22Rv1 (cell line): ENCODE data around the gene MRPL24.

Source experiments
- ZFX ChIP-seq: fragments of 450-650 bp; IDR thresholded peaks from 2 replicates; pipeline ENCODE4 v1.6.1; 2017; ENCODE audit warnings: antibody characterized with exemption, borderline replicate concordance
- TF ChIP-seq, protein P1 (sequence below): fragments of 450-650 bp; IDR thresholded peaks from 2 replicates; pipeline ENCODE4 v1.5.1; 2017; ENCODE audit warnings: mild to moderate bottlenecking

DNA sequence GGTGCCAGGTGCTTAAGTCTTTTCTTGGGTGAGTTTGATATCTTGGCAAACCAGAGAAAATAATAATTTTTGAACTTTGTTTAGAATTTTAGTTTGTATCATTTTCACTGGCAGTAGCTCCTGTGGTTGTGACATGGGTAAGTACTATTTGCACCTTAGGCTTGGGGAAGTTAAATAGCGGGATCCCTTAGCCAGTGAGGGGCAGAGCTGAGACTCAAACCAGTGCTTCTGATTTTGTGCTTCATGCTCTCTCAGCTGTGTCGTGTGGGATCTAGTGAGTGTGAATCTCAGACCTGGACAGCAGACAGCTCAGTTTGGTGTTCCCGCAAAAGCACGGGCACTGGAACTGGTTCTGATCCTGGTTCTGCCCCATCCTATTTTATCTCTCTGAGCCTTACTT is 36.1 kb upstream of the MRPL24 start:
- TF ChIP-seq, protein P1, sequence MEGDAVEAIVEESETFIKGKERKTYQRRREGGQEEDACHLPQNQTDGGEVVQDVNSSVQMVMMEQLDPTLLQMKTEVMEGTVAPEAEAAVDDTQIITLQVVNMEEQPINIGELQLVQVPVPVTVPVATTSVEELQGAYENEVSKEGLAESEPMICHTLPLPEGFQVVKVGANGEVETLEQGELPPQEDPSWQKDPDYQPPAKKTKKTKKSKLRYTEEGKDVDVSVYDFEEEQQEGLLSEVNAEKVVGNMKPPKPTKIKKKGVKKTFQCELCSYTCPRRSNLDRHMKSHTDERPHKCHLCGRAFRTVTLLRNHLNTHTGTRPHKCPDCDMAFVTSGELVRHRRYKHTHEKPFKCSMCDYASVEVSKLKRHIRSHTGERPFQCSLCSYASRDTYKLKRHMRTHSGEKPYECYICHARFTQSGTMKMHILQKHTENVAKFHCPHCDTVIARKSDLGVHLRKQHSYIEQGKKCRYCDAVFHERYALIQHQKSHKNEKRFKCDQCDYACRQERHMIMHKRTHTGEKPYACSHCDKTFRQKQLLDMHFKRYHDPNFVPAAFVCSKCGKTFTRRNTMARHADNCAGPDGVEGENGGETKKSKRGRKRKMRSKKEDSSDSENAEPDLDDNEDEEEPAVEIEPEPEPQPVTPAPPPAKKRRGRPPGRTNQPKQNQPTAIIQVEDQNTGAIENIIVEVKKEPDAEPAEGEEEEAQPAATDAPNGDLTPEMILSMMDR: no peak
- TF ChIP-seq ZFX: no peak
